Measurements from ENCODE around the gene BAG1. TPM values are rescaled to one million over a fixed set of nuclear protein-coding genes. Genes with fewer than 3 reads are reported as not detected.

BAG1 gene
- polyA plus RNA-seq, 1 experiment: 17.7 TPM

DNA sequence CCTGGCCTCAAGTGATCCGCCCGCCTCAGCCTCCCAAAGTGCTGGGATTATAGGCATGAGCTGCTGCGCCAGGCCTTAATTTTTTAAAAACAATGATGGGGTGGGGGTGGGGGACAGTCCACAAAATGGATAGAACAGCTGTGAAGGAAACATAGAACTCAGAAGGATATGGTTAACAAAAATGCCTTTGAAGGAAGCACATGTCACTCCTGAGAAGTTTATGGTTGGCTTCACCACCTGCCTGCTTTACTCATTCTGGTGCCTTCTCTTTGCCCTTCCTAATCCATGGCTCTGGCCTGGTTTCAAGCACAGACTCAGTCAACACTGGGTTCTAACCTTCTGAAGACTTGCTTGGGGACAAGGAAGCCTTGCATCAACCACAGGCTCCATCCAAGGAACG, 10.3 kb downstream of the BAG1 start:
- Histone ChIP-seq H3K4me3 (ENCODE audit: low read depth, low read length) (no peak overlapping the region), H3K36me3 (ENCODE audit: control insufficient read depth, insufficient read depth, low read length) (peaks cover 24% of the 10 kb centered on the region), H3K27me3 (ENCODE audit: control insufficient read depth, insufficient read depth, low read length) (no peaks in the 10 kb centered on the region)
- no peak for DNase-seq (ENCODE audit: low read depth)
- CTCF ChIA-PET: interaction anchor here (1.1 to 1.5 kb wide), 2 partner anchors 11 to 17 kb away, joined by 3 read pairs; no protein-coding TSS in a partner anchor
- POLR2A ChIA-PET: no interaction called here
- TF ChIP-seq, protein P1, sequence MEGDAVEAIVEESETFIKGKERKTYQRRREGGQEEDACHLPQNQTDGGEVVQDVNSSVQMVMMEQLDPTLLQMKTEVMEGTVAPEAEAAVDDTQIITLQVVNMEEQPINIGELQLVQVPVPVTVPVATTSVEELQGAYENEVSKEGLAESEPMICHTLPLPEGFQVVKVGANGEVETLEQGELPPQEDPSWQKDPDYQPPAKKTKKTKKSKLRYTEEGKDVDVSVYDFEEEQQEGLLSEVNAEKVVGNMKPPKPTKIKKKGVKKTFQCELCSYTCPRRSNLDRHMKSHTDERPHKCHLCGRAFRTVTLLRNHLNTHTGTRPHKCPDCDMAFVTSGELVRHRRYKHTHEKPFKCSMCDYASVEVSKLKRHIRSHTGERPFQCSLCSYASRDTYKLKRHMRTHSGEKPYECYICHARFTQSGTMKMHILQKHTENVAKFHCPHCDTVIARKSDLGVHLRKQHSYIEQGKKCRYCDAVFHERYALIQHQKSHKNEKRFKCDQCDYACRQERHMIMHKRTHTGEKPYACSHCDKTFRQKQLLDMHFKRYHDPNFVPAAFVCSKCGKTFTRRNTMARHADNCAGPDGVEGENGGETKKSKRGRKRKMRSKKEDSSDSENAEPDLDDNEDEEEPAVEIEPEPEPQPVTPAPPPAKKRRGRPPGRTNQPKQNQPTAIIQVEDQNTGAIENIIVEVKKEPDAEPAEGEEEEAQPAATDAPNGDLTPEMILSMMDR (IDR thresholded peaks at IDR 0.05; ENCODE audit: insufficient read depth, low read depth, low read length): no peak

DNA sequence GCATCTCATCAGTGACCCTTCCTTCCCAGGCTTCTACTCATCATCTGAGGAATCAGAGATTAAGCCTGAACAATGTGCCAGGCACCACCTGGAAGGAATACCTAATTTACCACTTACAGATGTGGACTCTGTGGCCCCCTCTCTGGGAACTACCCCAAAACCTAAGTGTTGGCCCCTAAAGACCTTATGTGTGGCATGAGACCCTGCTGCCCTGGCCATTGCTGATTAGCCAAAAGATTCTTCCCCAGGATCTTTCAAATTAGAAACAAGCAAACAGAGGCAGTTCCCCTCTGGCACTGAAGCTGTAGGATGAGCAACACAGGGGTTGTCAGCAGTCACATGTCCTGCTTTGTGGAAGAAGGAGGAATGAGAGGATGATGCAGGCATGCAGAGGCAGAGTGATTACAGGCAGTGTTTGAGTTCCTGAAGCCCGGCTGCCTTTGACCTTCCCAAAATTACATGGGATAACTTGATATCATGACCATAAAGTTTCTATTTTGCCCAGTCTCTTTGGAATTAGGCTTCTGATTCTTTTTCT, 14.0 kb downstream of the BAG1 start:
- Histone ChIP-seq H3K4me3 (ENCODE audit: low read depth, low read length) (no peak overlapping the region), H3K36me3 (ENCODE audit: control insufficient read depth, insufficient read depth, low read length) (peaks cover 11% of the 10 kb centered on the region), H3K27me3 (ENCODE audit: control insufficient read depth, insufficient read depth, low read length) (no peaks in the 10 kb centered on the region)
- POLR2A ChIA-PET: no interaction called here
- no peak for DNase-seq (ENCODE audit: low read depth)
- CTCF ChIA-PET: interaction anchor here (0.6 to 1.6 kb wide), 2 partner anchors 8 to 165 kb away, joined by 3 to 4 read pairs; no protein-coding TSS in a partner anchor
- TF ChIP-seq, protein P1 (IDR thresholded peaks at IDR 0.05; ENCODE audit: insufficient read depth, low read depth, low read length): no peak

DNA sequence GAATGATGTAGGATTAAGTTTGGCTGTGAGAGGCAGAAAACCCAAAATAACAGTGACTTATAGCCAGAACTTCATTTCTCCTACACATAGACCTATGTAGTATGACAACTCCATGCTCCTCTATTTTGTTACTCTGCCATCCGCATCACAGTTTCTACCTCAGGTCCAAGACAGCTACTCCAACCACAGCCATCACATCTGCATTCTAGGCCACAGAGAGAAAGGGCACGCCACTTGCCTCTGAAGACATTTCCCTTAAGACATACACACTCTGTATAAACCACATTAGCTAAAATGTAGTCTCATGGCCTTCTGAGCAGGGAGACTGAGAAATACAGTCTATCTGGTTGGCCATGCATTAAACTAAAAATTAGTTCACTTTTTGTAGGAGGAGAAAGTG, 14.5 kb downstream of the BAG1 start:
- TF ChIP-seq, protein P1 (IDR thresholded peaks at IDR 0.05; ENCODE audit: insufficient read depth, low read depth, low read length): no peak
- peaks cover 7% of the 10 kb centered on the region for H3K36me3 ChIP-seq (ENCODE audit: control insufficient read depth, insufficient read depth, low read length)
- H3K4me3 ChIP-seq (ENCODE audit: low read depth, low read length): no peak overlapping the region
- ChIA-PET CTCF (interaction anchor here (1.6 kb wide), 1 partner anchor 166 kb away, joined by 4 read pairs; no protein-coding TSS in a partner anchor), POLR2A (no interaction called here)
- H3K27me3 ChIP-seq (ENCODE audit: control insufficient read depth, insufficient read depth, low read length): no peaks in the 10 kb centered on the region
- no peak for DNase-seq (ENCODE audit: low read depth)

DNA sequence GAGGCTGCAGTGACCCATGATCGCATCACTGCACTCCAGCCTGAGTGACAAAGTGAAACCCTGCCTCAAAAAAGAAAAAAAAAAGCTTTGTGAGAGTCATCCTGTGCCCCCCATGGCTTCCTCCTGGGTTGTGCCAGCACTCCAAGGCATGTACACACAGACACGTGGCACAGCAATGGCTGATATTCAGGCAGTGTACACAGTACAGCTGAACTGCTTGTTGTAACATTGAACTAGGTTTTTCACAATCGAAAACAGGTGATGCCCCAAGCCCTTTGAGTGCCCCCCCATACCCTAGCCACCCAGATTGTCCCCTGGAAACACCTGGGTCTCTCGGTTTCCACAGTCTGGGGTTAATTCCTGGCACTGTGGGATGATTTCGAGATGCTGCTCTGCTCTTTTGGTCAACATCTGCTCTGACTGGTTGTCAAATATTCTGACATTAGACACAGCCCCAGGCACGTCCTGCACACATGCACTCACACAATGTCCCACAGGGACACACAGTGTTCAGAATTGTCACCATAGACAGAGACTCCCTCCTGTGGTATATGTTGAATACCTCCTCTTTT, 15.3 kb downstream of the BAG1 start:
- H3K27me3 ChIP-seq (ENCODE audit: control insufficient read depth, insufficient read depth, low read length): no peaks in the 10 kb centered on the region
- DNase-seq (ENCODE audit: low read depth): no peak
- TF ChIP-seq, protein P1 (IDR thresholded peaks at IDR 0.05; ENCODE audit: insufficient read depth, low read depth, low read length): no peak
- peaks cover 3% of the 10 kb centered on the region for H3K36me3 ChIP-seq (ENCODE audit: control insufficient read depth, insufficient read depth, low read length)
- no peak overlapping the region for H3K4me3 ChIP-seq (ENCODE audit: low read depth, low read length)
- ChIA-PET POLR2A (no interaction called here), CTCF (interaction anchor here (0.7 to 1.6 kb wide), 2 partner anchors 72 to 167 kb away, joined by 3 to 4 read pairs; no protein-coding TSS in a partner anchor)

DNA sequence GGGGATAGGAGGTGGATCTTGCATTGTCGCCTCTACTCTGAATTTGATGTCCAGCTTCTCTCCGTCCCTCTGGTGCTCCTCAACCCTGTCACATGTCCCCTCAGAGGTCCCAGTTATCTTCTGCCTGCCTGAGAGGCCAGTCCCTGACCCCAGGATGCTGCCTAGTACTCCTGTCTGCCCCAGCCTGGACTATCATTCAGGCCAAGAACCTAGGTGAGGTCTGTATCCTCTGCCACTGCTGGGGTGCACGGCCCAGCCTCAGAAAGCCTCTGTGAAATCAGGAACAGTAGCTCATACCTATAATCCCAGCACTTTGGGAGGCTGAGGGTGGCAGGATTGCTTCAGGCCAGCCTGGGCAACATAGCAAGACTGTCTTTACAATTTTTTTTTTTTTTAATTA, 15.9 kb downstream of the BAG1 start:
- no peak overlapping the region for H3K4me3 ChIP-seq (ENCODE audit: low read depth, low read length)
- TF ChIP-seq, protein P1 (IDR thresholded peaks at IDR 0.05; ENCODE audit: insufficient read depth, low read depth, low read length): no peak
- H3K36me3 ChIP-seq (ENCODE audit: control insufficient read depth, insufficient read depth, low read length): peaks cover 3% of the 10 kb centered on the region
- CTCF ChIA-PET: interaction anchor here (0.7 to 1.5 kb wide), 2 partner anchors 23 to 71 kb away, joined by 3 to 8 read pairs; no protein-coding TSS in a partner anchor
- DNase-seq (ENCODE audit: low read depth): no peak
- H3K27me3 ChIP-seq (ENCODE audit: control insufficient read depth, insufficient read depth, low read length): no peaks in the 10 kb centered on the region
- POLR2A ChIA-PET: no interaction called here

Measured in BJ (cell line).